SK-N-SH treated with all-trans-retinoic acid at 6 μM for 48 hours (cell line): ENCODE results near the gene CTIF.

Experiments used
- ATAC-seq: fragments of 200-7000 bp; cut with Tn5 transposase; 3 replicates; pipeline ENCODE4 v1.9.1; 2020; ENCODE audit warnings: mild to moderate bottlenecking, moderate library complexity
- ARNTL ChIP-seq: fragments of 450-650 bp; formaldehyde crosslinking; IDR thresholded peaks from 2 replicates; pipeline ENCODE4 v1.5.0; 2020; ENCODE audit warnings: low read depth, mild to moderate bottlenecking, moderate library complexity, borderline replicate concordance
- BACH2 ChIP-seq: fragments of 250-450 bp; sonication (Bioruptor Pico); IDR thresholded peaks from 2 replicates; pipeline ENCODE4 v1.9.0; 2021; ENCODE audit warnings: mild to moderate bottlenecking, borderline replicate concordance
- CSDC2 ChIP-seq: fragments of 250-450 bp; sonication (Bioruptor Pico); IDR thresholded peaks from 2 replicates; pipeline ENCODE4 v1.5.0; 2020; ENCODE audit warnings: mild to moderate bottlenecking, moderate library complexity
- ESRRG ChIP-seq: fragments of 250-450 bp; sonication (Bioruptor Pico); IDR thresholded peaks from 2 replicates; pipeline ENCODE4 v1.6.1; 2021; ENCODE audit warnings: mild to moderate bottlenecking
- GLIS3 ChIP-seq: fragments of 250-450 bp; sonication (Bioruptor Pico); IDR thresholded peaks from 2 replicates; pipeline ENCODE4 v1.5.0; 2020; ENCODE audit warnings: mild to moderate bottlenecking, moderate library complexity
- ISL1 ChIP-seq: fragments of 250-450 bp; sonication (Bioruptor Pico); IDR thresholded peaks from 2 replicates; pipeline ENCODE4 v2.1.2; 2022; ENCODE audit warnings: mild to moderate bottlenecking, moderate library complexity
- OSR1 ChIP-seq: fragments of 250-450 bp; sonication (Bioruptor Pico); IDR thresholded peaks from 2 replicates; pipeline ENCODE4 v1.8.0; 2022; ENCODE audit warnings: moderate library complexity, mild to moderate bottlenecking, inconsistent platforms
- PPARA ChIP-seq: fragments of 250-450 bp; sonication (Bioruptor Pico); IDR thresholded peaks from 2 replicates; pipeline ENCODE4 v1.5.0; 2020; ENCODE audit warnings: mild to moderate bottlenecking, borderline replicate concordance
- RARB ChIP-seq: fragments of 250-450 bp; sonication (Bioruptor Pico); IDR thresholded peaks from 2 replicates; pipeline ENCODE4 v1.8.0; 2021; ENCODE audit warnings: mild to moderate bottlenecking, moderate library complexity
- SNAI2 ChIP-seq: fragments of 250-450 bp; sonication (Bioruptor Pico); IDR thresholded peaks from 2 replicates; pipeline ENCODE4 v1.5.0; 2020; ENCODE audit warnings: mild to moderate bottlenecking, moderate library complexity
- TCF4 ChIP-seq: fragments of 250-450 bp; sonication (Bioruptor Pico); IDR thresholded peaks from 2 replicates; pipeline ENCODE4 v1.8.0; 2021; ENCODE audit warnings: mild to moderate bottlenecking, moderate library complexity, borderline replicate concordance
- TOX ChIP-seq: fragments of 250-450 bp; sonication (Bioruptor Pico); IDR thresholded peaks from 2 replicates; pipeline ENCODE4 v1.8.0; 2021; ENCODE audit warnings: mild to moderate bottlenecking, moderate library complexity, borderline replicate concordance
- TSHZ2 ChIP-seq: fragments of 250-450 bp; sonication (Bioruptor Pico); IDR thresholded peaks from 2 replicates; pipeline ENCODE4 v1.5.0; 2020; ENCODE audit warnings: mild to moderate bottlenecking, moderate library complexity
- ZC3H10 ChIP-seq: fragments of 250-450 bp; sonication (Bioruptor Pico); IDR thresholded peaks from 2 replicates; pipeline ENCODE4 v1.5.1; 2021; ENCODE audit warnings: mild to moderate bottlenecking, moderate library complexity
- ZFP3 ChIP-seq: fragments of 250-450 bp; sonication (Bioruptor Pico); IDR thresholded peaks from 2 replicates; pipeline ENCODE4 v1.5.0; 2020; ENCODE audit warnings: mild to moderate bottlenecking, moderate library complexity
- ZFP30 ChIP-seq: fragments of 450-650 bp; formaldehyde crosslinking; IDR thresholded peaks from 2 replicates; pipeline ENCODE4 v1.5.0; 2022; ENCODE audit warnings: mild to moderate bottlenecking, moderate library complexity
- ZNF565 ChIP-seq: fragments of 450-650 bp; formaldehyde crosslinking; conservative IDR thresholded peaks from 2 replicates; pipeline ENCODE4 v1.5.0; 2020; ENCODE audit warnings: low read depth, mild to moderate bottlenecking, moderate library complexity
- ZNF70 ChIP-seq: fragments of 450-650 bp; formaldehyde crosslinking; IDR thresholded peaks from 2 replicates; pipeline ENCODE4 v1.5.0; 2020; ENCODE audit warnings: mild to moderate bottlenecking, moderate library complexity
- ZNF8 ChIP-seq: fragments of 450-650 bp; formaldehyde crosslinking; IDR thresholded peaks from 2 replicates; pipeline ENCODE4 v1.5.0; 2020; ENCODE audit warnings: mild to moderate bottlenecking, moderate library complexity
- TF ChIP-seq, protein P1 (sequence below): fragments of 250-450 bp; sonication (Bioruptor Pico); IDR thresholded peaks from 2 replicates; pipeline ENCODE4 v1.8.0; 2020; ENCODE audit warnings: mild to moderate bottlenecking, moderate library complexity, borderline replicate concordance
- TF ChIP-seq, protein P2 (sequence below): fragments of 250-450 bp; sonication (Bioruptor Pico); IDR thresholded peaks from 2 replicates; pipeline ENCODE4 v1.5.1; 2021; ENCODE audit warnings: mild to moderate bottlenecking, moderate library complexity
- TF ChIP-seq, protein P3 (sequence below): fragments of 250-450 bp; sonication (Bioruptor Pico); IDR thresholded peaks from 2 replicates; pipeline ENCODE4 v1.5.1; 2020; ENCODE audit warnings: low read depth, mild to moderate bottlenecking, moderate library complexity

CTIF gene

GRCh38 chr18:48695671-48696070, 156.8 kb downstream of the CTIF start:
- no peak for ATAC-seq
- TF ChIP-seq ESRRG (CRISPR knock-in tag), result no peak
- no peak for TF ChIP-seq TSHZ2
- TF ChIP-seq CSDC2, result no peak
- no peak for TF ChIP-seq ZNF70 (CRISPR knock-in tag)
- TF ChIP-seq RARB, result no peak
- TF ChIP-seq ZFP30, result no peak
- no peak for TF ChIP-seq ISL1
- no peak for TF ChIP-seq GLIS3 (CRISPR knock-in tag)
- TF ChIP-seq BACH2 (CRISPR knock-in tag), result no peak
- TF ChIP-seq, protein P1, sequence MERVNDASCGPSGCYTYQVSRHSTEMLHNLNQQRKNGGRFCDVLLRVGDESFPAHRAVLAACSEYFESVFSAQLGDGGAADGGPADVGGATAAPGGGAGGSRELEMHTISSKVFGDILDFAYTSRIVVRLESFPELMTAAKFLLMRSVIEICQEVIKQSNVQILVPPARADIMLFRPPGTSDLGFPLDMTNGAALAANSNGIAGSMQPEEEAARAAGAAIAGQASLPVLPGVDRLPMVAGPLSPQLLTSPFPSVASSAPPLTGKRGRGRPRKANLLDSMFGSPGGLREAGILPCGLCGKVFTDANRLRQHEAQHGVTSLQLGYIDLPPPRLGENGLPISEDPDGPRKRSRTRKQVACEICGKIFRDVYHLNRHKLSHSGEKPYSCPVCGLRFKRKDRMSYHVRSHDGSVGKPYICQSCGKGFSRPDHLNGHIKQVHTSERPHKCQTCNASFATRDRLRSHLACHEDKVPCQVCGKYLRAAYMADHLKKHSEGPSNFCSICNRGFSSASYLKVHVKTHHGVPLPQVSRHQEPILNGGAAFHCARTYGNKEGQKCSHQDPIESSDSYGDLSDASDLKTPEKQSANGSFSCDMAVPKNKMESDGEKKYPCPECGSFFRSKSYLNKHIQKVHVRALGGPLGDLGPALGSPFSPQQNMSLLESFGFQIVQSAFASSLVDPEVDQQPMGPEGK (CRISPR knock-in tag), result no peak

DNA sequence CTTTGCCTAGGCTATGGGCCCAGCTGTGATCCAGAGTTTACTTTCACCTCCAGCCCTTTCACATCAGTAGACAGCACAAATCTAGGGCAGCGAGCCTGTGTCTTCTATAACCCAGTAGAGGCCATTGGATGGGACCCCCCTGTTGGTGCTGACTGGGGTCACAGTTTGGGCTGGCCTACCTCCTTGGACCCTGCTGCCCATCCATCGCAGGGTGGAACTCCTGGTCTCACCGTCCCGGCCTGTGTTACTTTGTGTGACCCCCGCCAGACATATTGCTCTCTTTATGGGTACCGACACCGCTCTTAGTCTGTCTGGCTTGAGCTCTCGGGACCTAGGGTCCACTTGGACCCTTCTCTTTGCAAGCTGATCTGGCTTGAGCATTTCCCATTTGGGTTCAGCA, 157.4 kb downstream of the CTIF start:
- no peak for ATAC-seq
- TF ChIP-seq TCF4 (CRISPR knock-in tag) (no peak), PPARA (no peak), GLIS3 (CRISPR knock-in tag) (no peak), ZC3H10 (CRISPR knock-in tag) (no peak), RARB (no peak), OSR1 (CRISPR knock-in tag) (no peak), ARNTL (CRISPR knock-in tag) (no peak), ESRRG (CRISPR knock-in tag) (no peak)
- TF ChIP-seq, protein P1 (CRISPR knock-in tag), result no peak
- TF ChIP-seq, protein P2, sequence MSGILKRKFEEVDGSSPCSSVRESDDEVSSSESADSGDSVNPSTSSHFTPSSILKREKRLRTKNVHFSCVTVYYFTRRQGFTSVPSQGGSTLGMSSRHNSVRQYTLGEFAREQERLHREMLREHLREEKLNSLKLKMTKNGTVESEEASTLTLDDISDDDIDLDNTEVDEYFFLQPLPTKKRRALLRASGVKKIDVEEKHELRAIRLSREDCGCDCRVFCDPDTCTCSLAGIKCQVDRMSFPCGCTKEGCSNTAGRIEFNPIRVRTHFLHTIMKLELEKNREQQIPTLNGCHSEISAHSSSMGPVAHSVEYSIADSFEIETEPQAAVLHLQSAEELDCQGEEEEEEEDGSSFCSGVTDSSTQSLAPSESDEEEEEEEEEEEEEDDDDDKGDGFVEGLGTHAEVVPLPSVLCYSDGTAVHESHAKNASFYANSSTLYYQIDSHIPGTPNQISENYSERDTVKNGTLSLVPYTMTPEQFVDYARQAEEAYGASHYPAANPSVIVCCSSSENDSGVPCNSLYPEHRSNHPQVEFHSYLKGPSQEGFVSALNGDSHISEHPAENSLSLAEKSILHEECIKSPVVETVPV (CRISPR knock-in tag), result no peak

DNA sequence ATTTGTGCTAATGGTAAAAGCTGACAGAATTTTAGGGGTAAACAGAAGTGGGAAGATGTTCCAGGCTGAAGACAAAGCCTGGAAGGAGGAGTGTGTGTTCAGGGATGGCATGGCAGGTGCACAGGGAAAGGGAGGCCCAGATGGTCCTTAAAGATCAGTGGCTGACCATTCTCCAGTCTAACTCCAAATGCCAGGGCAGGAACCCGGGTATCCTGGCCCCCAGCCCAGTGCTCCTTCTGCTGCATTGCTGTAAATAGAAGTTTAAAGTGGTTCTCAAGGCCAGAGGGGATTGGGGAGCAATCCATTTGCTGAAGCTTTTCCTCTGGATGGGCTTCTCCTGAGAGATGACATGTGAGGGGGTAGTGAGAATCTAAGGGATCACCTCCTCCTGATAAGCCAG, 158.6 kb downstream of the CTIF start:
- no peak for ATAC-seq
- TF ChIP-seq, protein P1 (CRISPR knock-in tag), result no peak
- no peak for TF ChIP-seq TSHZ2
- no peak for TF ChIP-seq SNAI2
- no peak for TF ChIP-seq ARNTL (CRISPR knock-in tag)
- no peak for TF ChIP-seq ZNF8 (CRISPR knock-in tag)
- TF ChIP-seq ESRRG (CRISPR knock-in tag), result no peak
- no peak for TF ChIP-seq ZFP3
- no peak for TF ChIP-seq CSDC2
- TF ChIP-seq ZFP30, result no peak
- no peak for TF ChIP-seq TOX (CRISPR knock-in tag)
- TF ChIP-seq, protein P3, sequence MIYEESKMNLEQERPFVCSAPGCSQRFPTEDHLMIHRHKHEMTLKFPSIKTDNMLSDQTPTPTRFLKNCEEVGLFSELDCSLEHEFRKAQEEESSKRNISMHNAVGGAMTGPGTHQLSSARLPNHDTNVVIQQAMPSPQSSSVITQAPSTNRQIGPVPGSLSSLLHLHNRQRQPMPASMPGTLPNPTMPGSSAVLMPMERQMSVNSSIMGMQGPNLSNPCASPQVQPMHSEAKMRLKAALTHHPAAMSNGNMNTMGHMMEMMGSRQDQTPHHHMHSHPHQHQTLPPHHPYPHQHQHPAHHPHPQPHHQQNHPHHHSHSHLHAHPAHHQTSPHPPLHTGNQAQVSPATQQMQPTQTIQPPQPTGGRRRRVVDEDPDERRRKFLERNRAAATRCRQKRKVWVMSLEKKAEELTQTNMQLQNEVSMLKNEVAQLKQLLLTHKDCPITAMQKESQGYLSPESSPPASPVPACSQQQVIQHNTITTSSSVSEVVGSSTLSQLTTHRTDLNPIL (CRISPR knock-in tag), result no peak
- TF ChIP-seq TCF4 (CRISPR knock-in tag), result no peak
- no peak for TF ChIP-seq ZC3H10 (CRISPR knock-in tag)
- TF ChIP-seq, protein P2 (CRISPR knock-in tag), result no peak
- no peak for TF ChIP-seq ZNF565 (CRISPR knock-in tag)
- TF ChIP-seq ZNF70 (CRISPR knock-in tag), result no peak
